CD4-positive, alpha-beta T cell treated with Interleukin-6 at 100 ng/mL for 8 hours (primary cell): Measurements from ENCODE around the gene HAUS5.
A peak's percentile ranks its signal among the peaks of the same experiment; 100 is the strongest.

ENCODE experiments used
- DNase-seq: peaks from one replicate; pipeline ENCODE4 v3.0.0-alpha.2; 2020; ENCODE audit warnings: mixed read lengths, low spot score

HAUS5 gene

GRCh38 chr19:35671818-35672217 is 59.3 kb downstream of the HAUS5 start:
- DNase-seq, result no peak

GRCh38 chr19:35673121-35673804 is 60.7 kb downstream of the HAUS5 start:
- peak; percentile 27 for DNase-seq
